GM18505 (cell line): Measurements from ENCODE around the gene TSFM.

ENCODE experiments used
- ATAC-seq: cut with Tn5 transposase; IDR thresholded peaks from one replicate; pipeline ENCODE4 v1.9.1; 2021; ENCODE audit not compliant: unreplicated experiment
- POLR2A ChIP-seq: IDR thresholded peaks from 4 replicates; pipeline ENCODE4 v1.6.1; 2011; ENCODE audit warnings: borderline replicate concordance; ENCODE audit not compliant: insufficient read depth, insufficient read length; ENCODE audit errors: extremely low read depth

TSFM gene

GRCh38 chr12:57753756-57754337, 28.7 kb upstream of the TSFM start:
- no peak for ATAC-seq
- no peak for TF ChIP-seq POLR2A

GRCh38 chr12:57754411-57755193, 28.0 kb upstream of the TSFM start, which contains the start of gene MARCHF9:
MARCHF9 (plus strand) TSS chr12:57755103; CDS start chr12:57755529, 426 bp downstream.
- TF ChIP-seq POLR2A: no peak
- peak; percentile 32 for ATAC-seq

GRCh38 chr12:57755194-57755453, 27.5 kb upstream of the TSFM start:
- ATAC-seq: no peak
- TF ChIP-seq POLR2A: no peak

- ATAC-seq: no peak
- TF ChIP-seq POLR2A: no peak
Measured at GRCh38 chr12:57755454-57756372, 26.9 kb upstream of the TSFM start.

GRCh38 chr12:57756406-57757341, 25.9 kb upstream of the TSFM start:
- no peak for TF ChIP-seq POLR2A
- ATAC-seq: no peak

- ATAC-seq: no peak
- no peak for TF ChIP-seq POLR2A
Measured at GRCh38 chr12:57757771-57758170, 24.8 kb upstream of the TSFM start.

- TF ChIP-seq POLR2A: no peak
- no peak for ATAC-seq
Measured at GRCh38 chr12:57758552-57759359, 23.8 kb upstream of the TSFM start.

GRCh38 chr12:57759360-57759980, 23.1 kb upstream of the TSFM start:
- no peak for TF ChIP-seq POLR2A
- ATAC-seq: no peak

GRCh38 chr12:57760347-57760982, 22.1 kb upstream of the TSFM start:
- TF ChIP-seq POLR2A: no peak
- ATAC-seq: no peak

GRCh38 chr12:57761391-57761998, 21.1 kb upstream of the TSFM start:
- TF ChIP-seq POLR2A: no peak
- ATAC-seq: no peak

- no peak for TF ChIP-seq POLR2A
- no peak for ATAC-seq
Measured at GRCh38 chr12:57762463-57762862, 20.1 kb upstream of the TSFM start.
